DND-41 (cell line): ENCODE results near the gene PDE4D.

Experiments used
- CTCF ChIP-seq: IDR thresholded peaks from 2 replicates; pipeline ENCODE4 v1.5.1; 2012; ENCODE audit warnings: borderline replicate concordance, low read length, moderate library complexity, mild to moderate bottlenecking; ENCODE audit not compliant: poor library complexity, severe bottlenecking; ENCODE audit errors: extremely low read depth
- EZH2 ChIP-seq: IDR thresholded peaks from 3 replicates; pipeline ENCODE4 v1.6.1; 2012; ENCODE audit warnings: borderline replicate concordance, low read depth, mild to moderate bottlenecking, moderate library complexity, low read length, inconsistent platforms; ENCODE audit not compliant: severe bottlenecking

GRCh38 chr5:59276325-59276675 is 617.2 kb downstream of the PDE4D start:
- TF ChIP-seq CTCF (no peak), EZH2 (no peak)
